Lung (tissue), 12 donors: ENCODE data around the gene DYTN. TPM values are rescaled to one million over a fixed set of nuclear protein-coding genes. Genes with fewer than 3 reads are reported as not detected.

Experiments
- ATAC-seq: fragments of 200-7000 bp; cut with Tn5 transposase; one replicate; pipeline ENCODE4 v1.9.1; 2020; ENCODE audit warnings: moderate number of reproducible peaks; ENCODE audit not compliant: insufficient read depth, low FRiP score
- DNase-seq, 3 donors: peaks; one replicate each; pipeline ENCODE4 v3.0.0-alpha.2; 2013 to 2017
- H3K27ac ChIP-seq, 2 donors: one replicate each; pipeline ENCODE4 v1.5.1; 2013; ENCODE audit warnings: mild to moderate bottlenecking in 2 of 2, moderate library complexity in 2 of 2, control low read depth in 1 of 2, inconsistent platforms in 1 of 2, low read depth in 1 of 2, low read length in 1 of 2
- H3K27me3 ChIP-seq, 3 donors: one replicate each; pipeline ENCODE4 v1.5.1; 2013; ENCODE audit warnings: low read length in 2 of 3; ENCODE audit not compliant: control insufficient read depth in 3 of 3, insufficient read depth in 3 of 3
- H3K36me3 ChIP-seq, 4 donors: one replicate each; pipeline ENCODE4 v1.5.1; 2013; ENCODE audit warnings: low read length in 4 of 4, mild to moderate bottlenecking in 1 of 4, moderate library complexity in 1 of 4; ENCODE audit not compliant: control insufficient read depth in 4 of 4, insufficient read depth in 4 of 4
- H3K4me1 ChIP-seq, 5 donors: one replicate each; pipeline ENCODE4 v1.5.1; 2013; ENCODE audit warnings: low read length in 5 of 5, mild to moderate bottlenecking in 2 of 5, moderate library complexity in 1 of 5; ENCODE audit not compliant: control insufficient read depth in 5 of 5, insufficient read depth in 5 of 5
- H3K4me3 ChIP-seq: one replicate; pipeline ENCODE4 v1.5.1; 2013; ENCODE audit warnings: mild to moderate bottlenecking, control low read depth, moderate library complexity
- H3K9ac ChIP-seq, 2 donors: one replicate each; pipeline ENCODE4 v1.5.1; 2013; ENCODE audit warnings: low read length in 2 of 2, control low read depth in 1 of 2; ENCODE audit not compliant: insufficient read depth in 1 of 2
- H3K9me3 ChIP-seq, 4 donors: one replicate each; pipeline ENCODE4 v1.5.1; 2013; ENCODE audit warnings: low read length in 3 of 4, mild to moderate bottlenecking in 1 of 4, moderate library complexity in 1 of 4; ENCODE audit not compliant: control insufficient read depth in 4 of 4, insufficient read depth in 3 of 4
- CTCF ChIP-seq: IDR thresholded peaks from 2 replicates; pipeline ENCODE4 v1.5.1; 2012; ENCODE audit warnings: mild to moderate bottlenecking; ENCODE audit errors: control extremely low read depth, extremely low read depth
- WGBS, 2 donors: extraction: QIAGEN DNeasy Blood & Tissue Kit; methylation state at CpG; one replicate each; pipeline ENCODE4 v1.1.7; 2013; 5-methylcytosine and 5-hydroxymethylcytosine counted together
- polyA plus RNA-seq, 2 donors: library from polyadenylated mRNA; stranded (reverse); fragments of 200-250 nt; gene quantifications; one replicate each; pipeline ENCODE4 v1.2.1, GENCODE V29; 2013
- total RNA-seq, 2 donors: library from RNA; depleted of rRNA in 1 of 2; stranded (reverse); fragments of >200 nt in 1 of 2; gene quantifications; one replicate each; pipeline ENCODE4 v1.2.1, GENCODE V29; 2014 to 2021
- donor health status: control.
- donor health status: control.
- donor health status: Bipolar disorder and iron deficiency.
- donor health status: healthy.
- donor health status: DM: yes; HTN: yes; CAD: no.

DYTN gene
- total and polyA plus RNA-seq, 4 donors = 0.07 TPM; not detected in 3

- ATAC-seq = peak; percentile 75
- H3K9me3 ChIP-seq = peaks cover 0 to 11% (median 0%) of the 10 kb centered on the region in 4 donors
- no peak within 1 kb of the TSS for H3K27ac ChIP-seq
- H3K36me3 ChIP-seq = no peaks in the 10 kb centered on the region
- H3K4me3 ChIP-seq = no peak within 1 kb of the TSS
- peak; percentile 64 to 88 (median 71) for DNase-seq
- no peak within 1 kb of the TSS for H3K9ac ChIP-seq
- H3K27me3 ChIP-seq = peaks cover 0 to 9% (median 0%) of the 10 kb centered on the region in 3 donors
- 7% methylated on average over 56 of the region's 56 CpGs for WGBS, 2 donors
- no peak for TF ChIP-seq CTCF
- H3K4me1 ChIP-seq = no peaks in the 10 kb centered on the region
Observed at GRCh38 chr2:206642075-206643025, 75.8 kb downstream of the DYTN start, which contains the start of gene FAM237A. Gene FAM237A (plus strand): TSS chr2:206642487. CDS start chr2:206644237, 1,750 bp downstream.

GRCh38 chr2:206641226-206641625 lies 77.0 kb downstream of the DYTN start:
- Histone ChIP-seq H3K4me3 (no peak overlapping the region), H3K36me3 (no peaks in the 10 kb centered on the region), H3K27ac (no peak overlapping the region), H3K9me3 (peaks cover 0 to 11% (median 0%) of the 10 kb centered on the region in 4 donors), H3K27me3 (peaks cover 0 to 9% (median 0%) of the 10 kb centered on the region in 3 donors), H3K9ac (no peak overlapping the region), H3K4me1 (no peaks in the 10 kb centered on the region)
- no peak for ATAC-seq
- WGBS, 2 donors = 28 to 38% methylated on average over 3 of the region's 3 CpGs
- DNase-seq = no peak
- TF ChIP-seq CTCF = no peak

- Histone ChIP-seq H3K9ac (no peak overlapping the region), H3K36me3 (no peaks in the 10 kb centered on the region), H3K27me3 (peaks cover 0 to 9% (median 0%) of the 10 kb centered on the region in 3 donors), H3K9me3 (peaks cover 0 to 11% (median 0%) of the 10 kb centered on the region in 4 donors), H3K27ac (no peak overlapping the region), H3K4me1 (no peaks in the 10 kb centered on the region), H3K4me3 (no peak overlapping the region)
- ATAC-seq (no peak), DNase-seq (no peak)
- WGBS, 2 donors = 38 to 40% methylated on average over 2 of the region's 2 CpGs
- no peak for TF ChIP-seq CTCF
Observed at GRCh38 chr2:206639636-206640035, 78.6 kb downstream of the DYTN start.
